Chondrocyte (in vitro differentiated cells): Measurements from ENCODE around the gene GPR160. TPM values are rescaled to one million over a fixed set of nuclear protein-coding genes. Genes with fewer than 3 reads are reported as not detected.

Source experiments
- DNase-seq: peaks from one replicate; pipeline ENCODE4 v3.0.0; 2021; ENCODE audit warnings: mixed read lengths, low spot score
- H3K27ac Mint-ChIP-seq: one replicate; pipeline ENCODE4 v1.8.0; 2021; ENCODE audit warnings: mild to moderate bottlenecking, moderate library complexity, mixed read lengths; ENCODE audit not compliant: unreplicated experiment
- H3K27me3 Mint-ChIP-seq: 2 replicates; pipeline ENCODE4 v1.8.0; 2021; ENCODE audit warnings: low read depth, mixed read lengths
- H3K36me3 Mint-ChIP-seq: 2 replicates; pipeline ENCODE4 v1.8.0; 2021; ENCODE audit warnings: low read depth, mixed read lengths
- H3K4me1 Mint-ChIP-seq: 2 replicates; pipeline ENCODE4 v1.8.0; 2021; ENCODE audit warnings: low read depth, mild to moderate bottlenecking, mixed read lengths
- H3K4me3 Mint-ChIP-seq: one replicate; pipeline ENCODE4 v1.8.0; 2021; ENCODE audit warnings: mild to moderate bottlenecking, moderate library complexity, mixed read lengths; ENCODE audit not compliant: unreplicated experiment
- H3K9me3 Mint-ChIP-seq: 2 replicates; pipeline ENCODE4 v1.8.0; 2021; ENCODE audit warnings: low read depth, mixed read lengths
- total RNA-seq: library from RNA; stranded (reverse); gene quantifications from 3 replicates; pipeline ENCODE4 v1.2.1, GENCODE V29; 2021
- TF ChIP-seq, protein P1 (sequence below): fragments of 200-600 bp; sonication (generic); IDR thresholded peaks from 2 replicates; pipeline ENCODE4 v1.5.0; 2021; ENCODE audit warnings: antibody characterized with exemption, mild to moderate bottlenecking, moderate library complexity

GPR160 gene
- total RNA-seq, 1 donor from 2014 or later = 0.37 TPM

DNA sequence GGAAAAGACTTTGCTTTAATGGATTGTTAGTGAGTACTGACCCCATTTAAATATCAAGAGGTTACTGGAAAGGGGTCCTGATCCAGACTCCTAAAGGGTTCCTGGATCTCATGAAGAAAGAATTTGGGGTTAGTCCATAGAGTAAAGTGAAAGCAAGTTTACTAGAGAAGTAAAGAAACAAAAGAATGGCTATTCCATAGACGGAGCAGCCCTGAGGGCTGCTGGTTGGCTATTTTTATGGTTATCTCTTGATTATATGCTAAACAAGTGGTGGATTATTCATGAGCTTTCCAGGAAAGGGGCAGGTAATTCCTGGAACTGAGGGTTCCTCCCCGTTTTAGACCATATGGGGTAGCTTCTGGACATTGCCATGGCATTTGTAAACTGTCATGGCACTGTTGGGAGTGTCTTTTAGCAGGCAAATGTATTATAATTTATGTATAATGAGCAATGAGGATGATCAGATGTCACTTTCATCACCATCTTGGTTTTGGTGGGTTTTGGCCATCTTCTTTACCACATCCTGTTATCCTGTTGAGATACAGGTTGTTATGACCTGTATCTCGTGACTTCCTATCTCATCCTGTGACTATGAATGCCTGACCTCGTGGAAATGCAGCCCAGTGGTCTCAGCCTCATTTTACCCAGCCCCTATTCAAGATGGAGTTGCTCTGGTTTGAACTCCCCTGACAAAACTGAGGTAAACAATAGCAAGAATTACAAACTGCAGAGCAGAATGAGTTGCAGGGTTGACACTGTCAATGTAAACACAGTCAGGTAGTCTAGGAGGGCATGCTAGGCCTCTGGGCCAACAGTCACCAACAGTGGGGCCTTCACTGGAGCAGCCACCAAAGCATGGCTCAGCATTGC lies 10.3 kb upstream of the GPR160 start:
- H3K4me3 Mint-ChIP-seq = no peak overlapping the region
- H3K27me3 Mint-ChIP-seq = peaks cover 4% of the 10 kb centered on the region
- DNase-seq = no peak
- no peaks in the 10 kb centered on the region for H3K4me1 Mint-ChIP-seq
- no peaks in the 10 kb centered on the region for H3K36me3 Mint-ChIP-seq
- H3K9me3 Mint-ChIP-seq = no peaks in the 10 kb centered on the region
- no peak overlapping the region for H3K27ac Mint-ChIP-seq
- TF ChIP-seq, protein P1, sequence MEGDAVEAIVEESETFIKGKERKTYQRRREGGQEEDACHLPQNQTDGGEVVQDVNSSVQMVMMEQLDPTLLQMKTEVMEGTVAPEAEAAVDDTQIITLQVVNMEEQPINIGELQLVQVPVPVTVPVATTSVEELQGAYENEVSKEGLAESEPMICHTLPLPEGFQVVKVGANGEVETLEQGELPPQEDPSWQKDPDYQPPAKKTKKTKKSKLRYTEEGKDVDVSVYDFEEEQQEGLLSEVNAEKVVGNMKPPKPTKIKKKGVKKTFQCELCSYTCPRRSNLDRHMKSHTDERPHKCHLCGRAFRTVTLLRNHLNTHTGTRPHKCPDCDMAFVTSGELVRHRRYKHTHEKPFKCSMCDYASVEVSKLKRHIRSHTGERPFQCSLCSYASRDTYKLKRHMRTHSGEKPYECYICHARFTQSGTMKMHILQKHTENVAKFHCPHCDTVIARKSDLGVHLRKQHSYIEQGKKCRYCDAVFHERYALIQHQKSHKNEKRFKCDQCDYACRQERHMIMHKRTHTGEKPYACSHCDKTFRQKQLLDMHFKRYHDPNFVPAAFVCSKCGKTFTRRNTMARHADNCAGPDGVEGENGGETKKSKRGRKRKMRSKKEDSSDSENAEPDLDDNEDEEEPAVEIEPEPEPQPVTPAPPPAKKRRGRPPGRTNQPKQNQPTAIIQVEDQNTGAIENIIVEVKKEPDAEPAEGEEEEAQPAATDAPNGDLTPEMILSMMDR = no peak

DNA sequence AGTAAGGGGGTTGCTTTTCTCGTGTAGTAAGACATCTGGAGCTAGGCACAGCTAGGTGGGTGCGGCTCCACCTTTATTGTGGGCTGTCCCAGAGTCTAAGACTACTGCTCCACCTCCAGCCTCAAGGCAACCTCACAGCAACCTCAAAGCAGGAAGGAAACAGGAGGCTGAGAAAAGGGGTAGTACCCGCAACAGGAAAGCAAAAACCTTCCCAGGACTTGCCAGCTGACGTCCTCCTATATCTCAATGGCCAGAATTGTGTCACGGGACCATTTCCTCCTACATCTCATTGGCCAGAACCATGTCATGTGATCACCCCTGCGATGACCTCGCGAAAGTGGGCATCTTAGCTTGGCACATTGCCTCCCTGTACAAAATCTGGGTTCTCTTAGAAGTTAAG lies 4.3 kb upstream of the GPR160 start:
- no peaks in the 10 kb centered on the region for H3K9me3 Mint-ChIP-seq
- H3K4me1 Mint-ChIP-seq = peaks cover 3% of the 10 kb centered on the region
- H3K36me3 Mint-ChIP-seq = no peaks in the 10 kb centered on the region
- peaks cover 19% of the 10 kb centered on the region for H3K27me3 Mint-ChIP-seq
- no peak overlapping the region for H3K4me3 Mint-ChIP-seq
- no peak overlapping the region for H3K27ac Mint-ChIP-seq
- TF ChIP-seq, protein P1 = no peak
- DNase-seq = no peak

DNA sequence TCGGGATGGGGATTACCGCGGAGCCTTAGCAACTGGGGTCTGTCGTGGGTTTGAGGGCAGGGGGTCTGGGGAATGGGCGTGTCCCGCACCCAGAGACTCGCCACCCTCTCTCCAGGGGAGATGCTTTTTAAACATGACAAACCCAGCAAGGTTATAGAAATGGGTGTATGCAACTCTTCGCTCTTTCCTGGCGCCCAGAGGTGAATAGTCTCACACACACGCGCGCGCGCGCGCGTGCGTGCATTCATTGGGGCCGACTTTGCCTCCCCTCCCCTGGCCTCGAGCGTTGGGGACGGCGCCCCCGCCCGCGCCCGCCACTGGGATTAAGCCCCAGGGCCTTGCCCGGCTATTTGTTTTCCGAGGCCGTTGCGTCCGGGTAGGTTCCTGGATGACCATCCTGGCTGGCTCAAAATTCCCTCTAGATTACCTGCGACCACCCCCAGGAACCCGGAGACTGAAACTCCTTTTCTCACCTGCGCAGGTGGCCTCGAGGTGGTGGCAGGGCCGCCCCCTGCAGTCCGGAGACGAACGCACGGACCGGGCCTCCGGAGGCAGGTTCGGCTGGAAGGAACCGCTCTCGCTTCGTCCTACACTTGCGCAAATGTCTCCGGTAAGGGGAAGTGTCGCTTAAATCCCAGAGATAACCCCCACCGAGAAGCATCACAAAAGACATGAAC lies 777 bp downstream of the GPR160 start:
- Mint-ChIP-seq H3K9me3 (no peaks in the 10 kb centered on the region), H3K27ac (no peak overlapping the region), H3K27me3 (peaks cover 50% of the 10 kb centered on the region), H3K4me1 (peaks cover 3% of the 10 kb centered on the region), H3K4me3 (peak overlapping the region; percentile 70), H3K36me3 (peaks cover 5% of the 10 kb centered on the region)
- DNase-seq = no peak
- TF ChIP-seq, protein P1 = peak; percentile 19

DNA sequence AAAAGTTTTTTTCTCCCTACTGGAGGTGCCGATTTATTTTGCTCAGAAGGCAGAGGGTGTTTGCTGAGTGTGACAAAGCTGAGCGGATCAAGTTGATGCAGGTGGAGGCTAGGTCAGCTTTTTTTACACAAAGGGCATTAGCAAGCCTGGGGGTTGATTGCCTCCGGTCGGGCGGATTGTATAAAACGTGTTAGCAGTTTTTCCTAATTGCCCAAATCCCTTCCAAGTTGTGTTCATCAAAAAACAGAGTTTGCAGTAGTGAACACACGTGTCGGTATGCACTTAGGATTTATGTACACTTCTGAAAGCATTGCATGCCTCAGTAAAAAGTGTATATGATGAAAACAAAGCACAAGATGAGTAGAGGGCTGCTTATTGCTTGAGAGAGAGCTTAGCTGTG lies 2.6 kb downstream of the GPR160 start:
- Mint-ChIP-seq H3K9me3 (no peaks in the 10 kb centered on the region), H3K4me3 (no peak overlapping the region), H3K4me1 (peaks cover 3% of the 10 kb centered on the region), H3K27me3 (peaks cover 58% of the 10 kb centered on the region), H3K36me3 (peaks cover 7% of the 10 kb centered on the region), H3K27ac (no peak overlapping the region)
- DNase-seq = no peak
- TF ChIP-seq, protein P1 = no peak

DNA sequence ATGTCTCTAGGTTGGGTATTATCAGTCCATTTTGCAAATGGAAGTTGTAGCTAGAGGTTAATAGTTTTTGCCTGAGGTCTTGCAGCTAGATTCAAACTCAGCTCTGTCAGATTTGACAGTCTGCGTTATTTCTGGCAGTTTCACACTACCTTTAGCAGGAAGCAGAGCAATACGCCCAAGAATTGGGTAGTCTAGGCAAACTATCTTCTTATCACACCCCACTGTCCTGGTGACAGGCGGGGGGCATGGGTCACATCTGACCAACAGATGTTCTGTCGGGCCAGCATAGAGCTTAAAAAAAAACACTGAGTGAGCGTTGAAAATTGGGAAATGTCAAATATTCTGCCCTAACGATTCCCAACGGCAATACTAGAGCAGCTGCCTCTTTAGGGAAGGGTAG lies 5.7 kb downstream of the GPR160 start:
- H3K27me3 Mint-ChIP-seq = peaks cover 45% of the 10 kb centered on the region
- TF ChIP-seq, protein P1 = no peak
- no peak for DNase-seq
- no peaks in the 10 kb centered on the region for H3K4me1 Mint-ChIP-seq
- H3K36me3 Mint-ChIP-seq = peaks cover 7% of the 10 kb centered on the region
- H3K27ac Mint-ChIP-seq = no peak overlapping the region
- H3K9me3 Mint-ChIP-seq = no peaks in the 10 kb centered on the region
- H3K4me3 Mint-ChIP-seq = no peak overlapping the region
